GM19099 (cell line): ENCODE results near the gene FRMD8.
A peak's percentile ranks its signal among the peaks of the same experiment; 100 is the strongest.

Experiments used
- POLR2A ChIP-seq: IDR thresholded peaks from 3 replicates; pipeline ENCODE4 v1.6.1; 2011; ENCODE audit warnings: low read depth; ENCODE audit not compliant: insufficient read length; ENCODE audit errors: extremely low read depth

The FRMD8 gene

GRCh38 chr11:65386307-65387140, at the start of gene FRMD8:
Gene FRMD8, plus strand, starts transcription at chr11:65386637. Its CDS starts 400 bp downstream, at chr11:65387037.
- peak; percentile 85 for TF ChIP-seq POLR2A

- TF ChIP-seq POLR2A = no peak
Measured at GRCh38 chr11:65338676-65339075, 47.8 kb upstream of the FRMD8 start.

- no peak for TF ChIP-seq POLR2A
Measured at GRCh38 chr11:65340226-65340625, 46.2 kb upstream of the FRMD8 start.

- no peak for TF ChIP-seq POLR2A
Measured at GRCh38 chr11:65341856-65342255, 44.6 kb upstream of the FRMD8 start.

- TF ChIP-seq POLR2A = no peak
Measured at GRCh38 chr11:65351511-65351910, 34.9 kb upstream of the FRMD8 start.

GRCh38 chr11:65352783-65353182, 33.7 kb upstream of the FRMD8 start:
- TF ChIP-seq POLR2A = no peak

GRCh38 chr11:65353376-65353775, 33.1 kb upstream of the FRMD8 start:
- no peak for TF ChIP-seq POLR2A

- no peak for TF ChIP-seq POLR2A
Measured at GRCh38 chr11:65353900-65354264, 32.6 kb upstream of the FRMD8 start.

- TF ChIP-seq POLR2A = peak; percentile 72
Measured at GRCh38 chr11:65354265-65355012, 32.0 kb upstream of the FRMD8 start, which contains the start of gene TIGD3. Gene TIGD3, plus strand, starts transcription at chr11:65354751. Its CDS starts 1,058 bp downstream, at chr11:65355809.

GRCh38 chr11:65355013-65355775, 31.2 kb upstream of the FRMD8 start:
- no peak for TF ChIP-seq POLR2A

GRCh38 chr11:65355776-65356393, 30.6 kb upstream of the FRMD8 start:
- no peak for TF ChIP-seq POLR2A

GRCh38 chr11:65356394-65356972, 30.0 kb upstream of the FRMD8 start:
- TF ChIP-seq POLR2A = no peak

- TF ChIP-seq POLR2A = no peak
Measured at GRCh38 chr11:65357856-65358356, 28.5 kb upstream of the FRMD8 start.

GRCh38 chr11:65362320-65362931, 24.0 kb upstream of the FRMD8 start:
- no peak for TF ChIP-seq POLR2A
